ENCODE results near the gene SMG6. TPM values are rescaled to one million over a fixed set of nuclear protein-coding genes. Genes with fewer than 3 reads are reported as not detected.
A peak's percentile ranks its signal among the peaks of the same experiment; 100 is the strongest.

Gene SMG6
- total RNA-seq, 2 donors from 2014 or later = 12.5 to 22.1 TPM

DNA sequence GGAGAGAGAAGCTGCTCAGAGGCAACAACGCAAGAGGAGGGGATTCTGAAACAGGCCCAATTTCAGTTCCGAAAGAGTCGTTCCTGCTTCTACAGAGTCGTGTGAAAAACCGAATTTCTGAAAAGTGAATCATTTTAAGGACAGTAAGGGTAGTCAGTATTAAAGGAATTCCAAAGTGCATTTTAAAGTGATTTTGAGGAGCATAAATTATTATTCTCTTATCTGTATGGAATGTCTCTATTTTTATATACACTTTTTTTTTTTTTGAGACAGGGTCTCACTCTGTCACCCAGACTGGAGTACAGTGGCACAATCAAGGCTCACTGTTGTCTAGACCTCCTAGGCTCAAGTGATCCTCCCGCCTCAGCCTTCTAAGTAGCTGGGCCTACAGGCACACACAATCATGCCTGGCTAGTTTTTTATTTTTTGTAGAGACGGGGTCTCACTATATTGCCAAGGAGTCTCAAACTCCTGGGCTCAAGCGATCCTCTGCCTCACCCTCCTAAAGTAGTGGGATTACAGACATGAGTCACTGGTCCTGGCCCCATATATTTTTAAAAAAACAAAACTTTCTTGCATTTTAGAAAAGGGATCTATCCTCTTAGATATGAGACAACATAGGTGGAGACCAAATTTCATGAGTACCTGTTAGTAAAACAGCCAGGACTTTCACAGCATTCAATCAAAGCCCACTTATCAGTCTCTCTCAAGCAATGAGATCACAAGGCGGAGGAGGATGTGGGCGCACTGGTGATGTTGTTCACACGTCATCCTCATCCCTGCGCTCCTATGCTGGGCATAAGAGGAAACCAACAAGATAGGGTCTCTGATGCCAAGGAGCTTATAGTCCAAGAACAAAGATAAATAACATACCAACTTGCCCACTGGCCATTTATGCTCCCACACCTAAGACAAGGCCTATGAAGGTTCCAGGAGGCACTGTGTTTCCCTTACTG lies 53.2 kb downstream of the SMG6 start:
- 92% methylated on average over 12 of the region's 12 CpGs for WGBS, 2 donors
- no peak overlapping the region for H3K27ac ChIP-seq
- intact Hi-C loops (cut with DNase I) = no loop called here
- no peak overlapping the region for H3K4me3 ChIP-seq
- TF ChIP-seq, protein P1, sequence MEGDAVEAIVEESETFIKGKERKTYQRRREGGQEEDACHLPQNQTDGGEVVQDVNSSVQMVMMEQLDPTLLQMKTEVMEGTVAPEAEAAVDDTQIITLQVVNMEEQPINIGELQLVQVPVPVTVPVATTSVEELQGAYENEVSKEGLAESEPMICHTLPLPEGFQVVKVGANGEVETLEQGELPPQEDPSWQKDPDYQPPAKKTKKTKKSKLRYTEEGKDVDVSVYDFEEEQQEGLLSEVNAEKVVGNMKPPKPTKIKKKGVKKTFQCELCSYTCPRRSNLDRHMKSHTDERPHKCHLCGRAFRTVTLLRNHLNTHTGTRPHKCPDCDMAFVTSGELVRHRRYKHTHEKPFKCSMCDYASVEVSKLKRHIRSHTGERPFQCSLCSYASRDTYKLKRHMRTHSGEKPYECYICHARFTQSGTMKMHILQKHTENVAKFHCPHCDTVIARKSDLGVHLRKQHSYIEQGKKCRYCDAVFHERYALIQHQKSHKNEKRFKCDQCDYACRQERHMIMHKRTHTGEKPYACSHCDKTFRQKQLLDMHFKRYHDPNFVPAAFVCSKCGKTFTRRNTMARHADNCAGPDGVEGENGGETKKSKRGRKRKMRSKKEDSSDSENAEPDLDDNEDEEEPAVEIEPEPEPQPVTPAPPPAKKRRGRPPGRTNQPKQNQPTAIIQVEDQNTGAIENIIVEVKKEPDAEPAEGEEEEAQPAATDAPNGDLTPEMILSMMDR (IDR thresholded peaks at IDR 0.05) = no peak
- TF ChIP-seq POLR2A (IDR thresholded peaks at IDR 0.05) = no peak
- no peaks in the 10 kb centered on the region for H3K4me1 ChIP-seq
- no peaks in the 10 kb centered on the region for H3K27me3 ChIP-seq
- ATAC-seq = no peak
- no peaks in the 10 kb centered on the region for H3K36me3 ChIP-seq (replicated peaks in 1 of 2; ENCODE audit: insufficient read depth in 1 of 2, low read depth in 2 of 2)
- no peak for DNase-seq
- no peaks in the 10 kb centered on the region for H3K9me3 ChIP-seq

DNA sequence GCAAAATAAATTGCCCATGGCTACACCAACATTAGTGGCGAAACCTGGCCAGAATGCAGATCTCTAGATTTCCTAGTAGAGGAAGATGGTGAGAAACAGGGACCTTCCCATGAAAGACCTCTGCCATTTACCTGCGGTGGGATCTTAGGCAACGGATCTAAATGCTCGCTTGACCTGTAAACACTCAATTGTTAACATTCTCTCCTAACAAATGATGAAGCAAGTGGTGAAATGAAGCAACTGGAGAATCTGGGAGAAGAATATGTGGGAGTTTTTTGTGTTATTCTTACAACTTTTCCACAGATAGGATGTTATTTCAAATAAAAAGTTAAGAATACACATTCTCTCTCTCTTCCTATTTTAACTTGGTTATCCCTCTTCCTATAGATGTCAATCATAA lies 56.6 kb downstream of the SMG6 start:
- intact Hi-C loops (cut with DNase I) = loop anchor here (10.0 kb wide), 1 partner anchor 152 kb away; no protein-coding TSS in a partner anchor
- H3K9me3 ChIP-seq = no peaks in the 10 kb centered on the region
- no peak for TF ChIP-seq POLR2A (IDR thresholded peaks at IDR 0.05)
- TF ChIP-seq, protein P1 (IDR thresholded peaks at IDR 0.05) = no peak
- no peak for ATAC-seq
- H3K27me3 ChIP-seq = no peaks in the 10 kb centered on the region
- no peak overlapping the region for H3K4me3 ChIP-seq
- WGBS, 2 donors = 92 to 95% methylated on average over 4 of the region's 4 CpGs
- H3K36me3 ChIP-seq (replicated peaks in 1 of 2; ENCODE audit: insufficient read depth in 1 of 2, low read depth in 2 of 2) = no peaks in the 10 kb centered on the region
- H3K27ac ChIP-seq = no peak overlapping the region
- no peak for DNase-seq
- peaks cover 3% of the 10 kb centered on the region for H3K4me1 ChIP-seq

DNA sequence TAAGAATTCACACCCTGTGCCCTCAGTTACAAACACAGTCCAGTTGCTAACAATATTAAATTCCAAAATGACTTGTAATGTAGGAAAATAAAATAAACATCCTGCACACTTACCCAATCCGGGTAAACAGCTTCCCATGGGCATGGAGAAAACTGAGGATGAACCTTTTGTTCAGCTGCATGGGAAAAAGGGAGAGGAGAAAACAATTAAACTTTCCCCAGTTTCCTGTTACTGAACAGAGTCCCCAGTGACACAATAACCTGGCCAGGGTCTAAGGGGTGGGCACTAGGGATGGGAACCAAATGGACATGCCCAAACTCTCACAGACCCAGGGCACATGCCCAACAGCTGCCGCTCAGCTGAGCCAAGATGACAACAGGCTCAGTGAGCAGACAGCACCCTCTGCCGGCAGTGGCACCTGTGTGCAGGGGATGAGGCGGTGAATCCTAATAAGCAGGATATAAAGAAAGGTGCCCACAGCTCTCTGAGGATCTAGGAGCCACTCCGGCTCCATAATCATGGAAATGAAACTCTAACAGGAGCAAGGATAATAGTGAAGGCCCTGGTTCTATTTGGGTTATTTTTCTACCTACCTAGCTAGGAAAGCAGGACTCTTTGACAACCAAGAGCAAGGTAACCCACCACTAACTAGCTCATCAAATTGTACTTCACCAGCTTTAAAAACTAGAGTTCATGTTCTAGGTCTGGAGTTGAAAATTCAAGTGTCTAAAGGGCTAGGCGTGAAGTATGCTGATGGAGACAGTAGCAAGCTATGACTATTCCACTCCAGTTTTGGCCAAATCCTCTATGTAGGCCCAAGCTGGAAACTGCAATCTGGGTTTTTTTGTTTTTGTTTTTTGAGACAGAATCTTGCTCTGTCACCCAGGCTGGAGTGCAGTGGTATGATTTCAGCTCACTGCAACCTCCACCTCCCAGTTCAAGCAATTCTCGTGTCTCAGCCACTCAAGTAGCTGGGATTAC lies 58.8 kb downstream of the SMG6 start:
- H3K36me3 ChIP-seq (replicated peaks in 1 of 2; ENCODE audit: insufficient read depth in 1 of 2, low read depth in 2 of 2) = no peaks in the 10 kb centered on the region
- 18 to 28% methylated on average over 7 of the region's 7 CpGs for WGBS, 2 donors
- peak; percentile 89 for ATAC-seq
- peaks cover 3% of the 10 kb centered on the region for H3K4me1 ChIP-seq
- DNase-seq = peak; percentile 84 to 88 (median 86)
- TF ChIP-seq, protein P1 (IDR thresholded peaks at IDR 0.05) = peak; percentile 93 to 98 (median 96)
- no peak for TF ChIP-seq POLR2A (IDR thresholded peaks at IDR 0.05)
- no peaks in the 10 kb centered on the region for H3K27me3 ChIP-seq
- no peak overlapping the region for H3K4me3 ChIP-seq
- peak overlapping the region in 1 of 4 donors; percentile 0 for H3K27ac ChIP-seq
- H3K9me3 ChIP-seq = no peaks in the 10 kb centered on the region
- intact Hi-C loops (cut with DNase I) = loop anchor here (10.0 kb wide), 1 partner anchor 150 kb away; no protein-coding TSS in a partner anchor

DNA sequence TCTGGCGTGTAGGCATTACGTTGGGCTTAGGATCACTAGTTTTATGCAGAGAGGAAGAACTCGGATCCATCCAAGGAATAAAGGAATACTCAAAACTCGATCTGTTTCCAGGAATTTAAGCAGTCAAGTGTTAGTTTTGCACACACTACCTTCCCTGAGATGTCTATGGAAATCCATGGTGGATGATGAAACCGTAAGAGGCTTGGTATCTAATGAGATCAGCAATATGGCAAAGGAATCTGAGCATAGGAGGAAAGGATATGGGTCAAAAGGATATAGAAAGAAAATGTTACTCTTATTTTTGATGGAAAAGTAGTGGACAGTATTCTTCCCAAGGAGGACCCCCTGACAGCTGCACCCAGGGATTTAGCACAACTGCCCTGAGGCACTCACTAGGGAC lies 59.6 kb downstream of the SMG6 start:
- Histone ChIP-seq H3K4me1 (peaks cover 3% of the 10 kb centered on the region), H3K36me3 (replicated peaks in 1 of 2; ENCODE audit: insufficient read depth in 1 of 2, low read depth in 2 of 2) (no peaks in the 10 kb centered on the region), H3K27me3 (no peaks in the 10 kb centered on the region), H3K4me3 (no peak overlapping the region), H3K27ac (peak overlapping the region in 1 of 4 donors; percentile 0), H3K9me3 (no peaks in the 10 kb centered on the region)
- ATAC-seq (no peak), DNase-seq (no peak)
- intact Hi-C loops (cut with DNase I) = loop anchor here (2.0 to 10.0 kb wide), 2 partner anchors 149 to 187 kb away; no protein-coding TSS in a partner anchor
- WGBS, 2 donors = 86 to 87% methylated on average over 5 of the region's 5 CpGs
- TF ChIP-seq, protein P1 (IDR thresholded peaks at IDR 0.05) = no peak
- no peak for TF ChIP-seq POLR2A (IDR thresholded peaks at IDR 0.05)
